ENCODE measurements around the gene AVPI1. TPM values are rescaled to one million over a fixed set of nuclear protein-coding genes. Genes with fewer than 3 reads are reported as not detected.
A peak's percentile ranks its signal among the peaks of the same experiment; 100 is the strongest.

AVPI1 gene
- total and polyA plus RNA-seq, 2 of the 13 experiments (the other 11 are each of a cell fraction or from before 2014, with no cell fraction given): 39.8 to 61.2 TPM

GRCh38 chr10:97707134-97707861 lies 20.3 kb upstream of the AVPI1 start (continued):
- TF ChIP-seq HOXA9 (CRISPR knock-in tag; IDR thresholded peaks at IDR 0.05; ENCODE audit: borderline replicate concordance) (no peak), TOE1 (CRISPR knock-in tag; IDR thresholded peaks at IDR 0.05) (no peak), ZNF138 (CRISPR knock-in tag; IDR thresholded peaks at IDR 0.05; ENCODE audit: low read depth) (no peak), ZNF75D (CRISPR knock-in tag; IDR thresholded peaks at IDR 0.05; ENCODE audit: borderline replicate concordance) (no peak), SRF (IDR thresholded peaks at IDR 0.05; ENCODE audit: low read depth, low read length) (no peak), TFDP2 (CRISPR knock-in tag; IDR thresholded peaks at IDR 0.05) (no peak), REL (CRISPR knock-in tag; conservative IDR thresholded peaks at IDR 0.05) (no peak), ZNF644 (CRISPR knock-in tag; IDR thresholded peaks at IDR 0.05; ENCODE audit: low read depth) (0 out of 2 replicates have a peak, but pooled peaks have one; percentile 48), GATA4 (IDR thresholded peaks at IDR 0.05; ENCODE audit: borderline replicate concordance, low read depth) (no peak), FOSL2 (CRISPR knock-in tag; IDR thresholded peaks at IDR 0.05) (peak; percentile 22; the same call in 1 of the 2 replicates), ZNF782 (CRISPR knock-in tag; IDR thresholded peaks at IDR 0.05; ENCODE audit: borderline replicate concordance) (no peak), ZNF747 (CRISPR knock-in tag; IDR thresholded peaks at IDR 0.05; ENCODE audit: borderline replicate concordance) (0 out of 2 replicates have a peak, but pooled peaks have one; percentile 52), IRF9 (CRISPR knock-in tag; IDR thresholded peaks at IDR 0.05; ENCODE audit: borderline replicate concordance) (peak; percentile 71; the same call in 1 of the 2 replicates), ZBTB1 (CRISPR knock-in tag; IDR thresholded peaks at IDR 0.05; ENCODE audit: borderline replicate concordance) (no peak), RARG (CRISPR knock-in tag; IDR thresholded peaks at IDR 0.05; ENCODE audit: low read depth) (no peak), ZNF607 (CRISPR knock-in tag; IDR thresholded peaks at IDR 0.05; ENCODE audit: borderline replicate concordance) (no peak), SP140L (CRISPR knock-in tag; IDR thresholded peaks at IDR 0.05; ENCODE audit: borderline replicate concordance) (no peak), TBX3 (IDR thresholded peaks at IDR 0.05; ENCODE audit: borderline replicate concordance) (no peak), ATAD3A (CRISPR knock-in tag; IDR thresholded peaks at IDR 0.05) (no peak), ZNF563 (CRISPR knock-in tag; IDR thresholded peaks at IDR 0.05) (no peak), ZSCAN20 (CRISPR knock-in tag; IDR thresholded peaks at IDR 0.05; ENCODE audit: borderline replicate concordance) (no peak), SRSF4 (IDR thresholded peaks at IDR 0.05; ENCODE audit: low read depth, low read length, poor library complexity, severe bottlenecking) (no peak), RCOR2 (CRISPR knock-in tag; IDR thresholded peaks at IDR 0.05) (0 out of 2 replicates have a peak, but pooled peaks have one; percentile 28), ZNF317 (CRISPR knock-in tag; IDR thresholded peaks at IDR 0.05) (0 out of 2 replicates have a peak, but pooled peaks have one; percentile 56), CEBPG (CRISPR knock-in tag; IDR thresholded peaks at IDR 0.05) (peak; percentile 19; the same call in 1 of the 2 replicates), XBP1 (CRISPR knock-in tag; IDR thresholded peaks at IDR 0.05) (no peak)
- TF ChIP-seq, protein P1, sequence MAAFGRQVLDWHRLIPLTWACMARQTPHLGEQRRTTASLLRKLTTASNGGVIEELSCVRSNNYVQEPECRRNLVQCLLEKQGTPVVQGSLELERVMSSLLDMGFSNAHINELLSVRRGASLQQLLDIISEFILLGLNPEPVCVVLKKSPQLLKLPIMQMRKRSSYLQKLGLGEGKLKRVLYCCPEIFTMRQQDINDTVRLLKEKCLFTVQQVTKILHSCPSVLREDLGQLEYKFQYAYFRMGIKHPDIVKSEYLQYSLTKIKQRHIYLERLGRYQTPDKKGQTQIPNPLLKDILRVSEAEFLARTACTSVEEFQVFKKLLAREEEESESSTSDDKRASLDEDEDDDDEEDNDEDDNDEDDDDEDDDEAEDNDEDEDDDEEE (CRISPR knock-in tag; IDR thresholded peaks at IDR 0.05): no peak

Data from HepG2 (cell line).